HAP-1 (cell line): ENCODE results near the gene CLIC5.

ENCODE experiments used
- DNase-seq, 2 experiments: peaks; one replicate each; pipeline ENCODE4 v3.0.0-alpha.2; 2016 to 2020; ENCODE audit warnings: low spot score in 2 of 2
- H3K27me3 ChIP-seq: fragments of 250-450 bp; sonication (Bioruptor Pico); 2 replicates; pipeline ENCODE4 v1.5.1; 2020; ENCODE audit warnings: low read depth, mild to moderate bottlenecking, moderate library complexity
- H3K36me3 ChIP-seq: fragments of 250-450 bp; sonication (Bioruptor Pico); replicated peaks from 2 replicates; pipeline ENCODE4 v1.5.1; 2020; ENCODE audit warnings: mild to moderate bottlenecking
- H3K4me1 ChIP-seq: fragments of 250-450 bp; sonication (Bioruptor Pico); 2 replicates; pipeline ENCODE4 v1.5.1; 2020; ENCODE audit warnings: mild to moderate bottlenecking
- H3K4me3 ChIP-seq: fragments of 250-450 bp; sonication (Bioruptor Pico); 2 replicates; pipeline ENCODE4 v1.5.1; 2020; ENCODE audit warnings: mild to moderate bottlenecking, moderate library complexity
- H3K9me3 ChIP-seq: fragments of 250-450 bp; sonication (Bioruptor Pico); 2 replicates; pipeline ENCODE4 v1.5.1; 2020; ENCODE audit warnings: mild to moderate bottlenecking, moderate library complexity
- in situ Hi-C: fragments of 300-500 bp; cut with MboI; formaldehyde crosslinking; loops from 3 replicates; pipeline ENCODE4 v1.14.3; 2020; ENCODE audit warnings: low sequenced_read_pairs, inconsistent platforms, mixed read lengths

CLIC5 gene

GRCh38 chr6:45915780-45916468 lies 99.7 kb downstream of the CLIC5 start:
- Histone ChIP-seq H3K4me3 (no peak overlapping the region), H3K9me3 (no peaks in the 10 kb centered on the region), H3K36me3 (no peaks in the 10 kb centered on the region), H3K27me3 (no peaks in the 10 kb centered on the region), H3K4me1 (peaks cover 10% of the 10 kb centered on the region)
- DNase-seq: peak; percentile 52 to 80
- in situ Hi-C loops: loop anchor here (25.0 kb wide), 1 partner anchor 1304 kb away; no protein-coding TSS in a partner anchor

- H3K27me3 ChIP-seq: no peaks in the 10 kb centered on the region
- DNase-seq: no peak
- in situ Hi-C loops: loop anchor here (25.0 kb wide), 1 partner anchor 1299 kb away; no protein-coding TSS in a partner anchor
- H3K4me1 ChIP-seq: peaks cover 6% of the 10 kb centered on the region
- H3K4me3 ChIP-seq: no peak overlapping the region
- no peaks in the 10 kb centered on the region for H3K36me3 ChIP-seq
- H3K9me3 ChIP-seq: no peaks in the 10 kb centered on the region
Measured at GRCh38 chr6:45911691-45912090, 104.0 kb downstream of the CLIC5 start.

GRCh38 chr6:45903959-45904358 lies 111.7 kb downstream of the CLIC5 start:
- in situ Hi-C loops: loop anchor here (25.0 kb wide), 1 partner anchor 1292 kb away; no protein-coding TSS in a partner anchor
- Histone ChIP-seq H3K27me3 (no peaks in the 10 kb centered on the region), H3K36me3 (no peaks in the 10 kb centered on the region), H3K9me3 (no peaks in the 10 kb centered on the region), H3K4me1 (peaks cover 5% of the 10 kb centered on the region), H3K4me3 (no peak overlapping the region)
- no peak for DNase-seq

GRCh38 chr6:45902984-45903383 lies 112.7 kb downstream of the CLIC5 start:
- H3K4me3 ChIP-seq: no peak overlapping the region
- no peaks in the 10 kb centered on the region for H3K36me3 ChIP-seq
- in situ Hi-C loops: loop anchor here (25.0 kb wide), 1 partner anchor 1291 kb away; no protein-coding TSS in a partner anchor
- DNase-seq: no peak
- H3K4me1 ChIP-seq: peaks cover 12% of the 10 kb centered on the region
- H3K27me3 ChIP-seq: no peaks in the 10 kb centered on the region
- no peaks in the 10 kb centered on the region for H3K9me3 ChIP-seq

GRCh38 chr6:45901767-45902650 lies 113.7 kb downstream of the CLIC5 start:
- H3K27me3 ChIP-seq: no peaks in the 10 kb centered on the region
- H3K9me3 ChIP-seq: no peaks in the 10 kb centered on the region
- H3K4me3 ChIP-seq: no peak overlapping the region
- H3K36me3 ChIP-seq: no peaks in the 10 kb centered on the region
- in situ Hi-C loops: loop anchor here (25.0 kb wide), 1 partner anchor 1290 kb away; no protein-coding TSS in a partner anchor
- no peak for DNase-seq
- peaks cover 12% of the 10 kb centered on the region for H3K4me1 ChIP-seq

GRCh38 chr6:45900808-45901752 lies 114.6 kb downstream of the CLIC5 start:
- in situ Hi-C loops: loop anchor here (25.0 kb wide), 1 partner anchor 1289 kb away; no protein-coding TSS in a partner anchor
- Histone ChIP-seq H3K27me3 (no peaks in the 10 kb centered on the region), H3K4me3 (no peak overlapping the region), H3K4me1 (peaks cover 12% of the 10 kb centered on the region), H3K9me3 (no peaks in the 10 kb centered on the region), H3K36me3 (no peaks in the 10 kb centered on the region)
- no peak for DNase-seq

- DNase-seq: no peak
- H3K36me3 ChIP-seq: no peaks in the 10 kb centered on the region
- in situ Hi-C loops: no loop called here
- H3K4me1 ChIP-seq: peaks cover 12% of the 10 kb centered on the region
- H3K9me3 ChIP-seq: no peaks in the 10 kb centered on the region
- no peaks in the 10 kb centered on the region for H3K27me3 ChIP-seq
- no peak overlapping the region for H3K4me3 ChIP-seq
Measured at GRCh38 chr6:45899683-45899946, 116.0 kb downstream of the CLIC5 start.

GRCh38 chr6:45898941-45899682 lies 116.5 kb downstream of the CLIC5 start:
- in situ Hi-C loops: no loop called here
- Histone ChIP-seq H3K4me1 (peaks cover 12% of the 10 kb centered on the region), H3K9me3 (no peaks in the 10 kb centered on the region), H3K36me3 (no peaks in the 10 kb centered on the region), H3K27me3 (no peaks in the 10 kb centered on the region), H3K4me3 (no peak overlapping the region)
- DNase-seq: peak; percentile 18 to 67

- Histone ChIP-seq H3K4me3 (no peak overlapping the region), H3K9me3 (no peaks in the 10 kb centered on the region), H3K4me1 (peaks cover 12% of the 10 kb centered on the region), H3K27me3 (no peaks in the 10 kb centered on the region), H3K36me3 (no peaks in the 10 kb centered on the region)
- in situ Hi-C loops: no loop called here
- no peak for DNase-seq
Measured at GRCh38 chr6:45896783-45897441, 118.7 kb downstream of the CLIC5 start.

- no peaks in the 10 kb centered on the region for H3K36me3 ChIP-seq
- in situ Hi-C loops: no loop called here
- no peaks in the 10 kb centered on the region for H3K27me3 ChIP-seq
- DNase-seq: no peak
- H3K9me3 ChIP-seq: no peaks in the 10 kb centered on the region
- no peak overlapping the region for H3K4me3 ChIP-seq
- H3K4me1 ChIP-seq: peaks cover 12% of the 10 kb centered on the region
Measured at GRCh38 chr6:45895569-45895968, 120.1 kb downstream of the CLIC5 start.

- DNase-seq: no peak
- Histone ChIP-seq H3K4me1 (no peaks in the 10 kb centered on the region), H3K36me3 (no peaks in the 10 kb centered on the region), H3K27me3 (no peaks in the 10 kb centered on the region), H3K9me3 (no peaks in the 10 kb centered on the region), H3K4me3 (no peak overlapping the region)
- in situ Hi-C loops: no loop called here
Measured at GRCh38 chr6:45892696-45893245, 122.9 kb downstream of the CLIC5 start.

- Histone ChIP-seq H3K4me3 (no peak overlapping the region), H3K27me3 (no peaks in the 10 kb centered on the region), H3K4me1 (no peaks in the 10 kb centered on the region), H3K9me3 (no peaks in the 10 kb centered on the region), H3K36me3 (no peaks in the 10 kb centered on the region)
- in situ Hi-C loops: no loop called here
- no peak for DNase-seq
Measured at GRCh38 chr6:45892196-45892595, 123.5 kb downstream of the CLIC5 start.
